GM19193 (cell line): Measurements from ENCODE around the gene OTUD7B.

Experiments used
- POLR2A ChIP-seq: IDR thresholded peaks from 4 replicates; pipeline ENCODE4 v1.6.1; 2011; ENCODE audit not compliant: insufficient read depth, insufficient read length; ENCODE audit errors: extremely low read depth

Gene OTUD7B

GRCh38 chr1:149979245-149979971 lies 31.1 kb downstream of the OTUD7B start:
- no peak for TF ChIP-seq POLR2A

GRCh38 chr1:149978547-149979023 lies 31.9 kb downstream of the OTUD7B start:
- TF ChIP-seq POLR2A: no peak

GRCh38 chr1:149977345-149977744 lies 33.2 kb downstream of the OTUD7B start:
- no peak for TF ChIP-seq POLR2A

- no peak for TF ChIP-seq POLR2A
Measured at GRCh38 chr1:149972547-149972946, 38.0 kb downstream of the OTUD7B start.

GRCh38 chr1:149967646-149968045 lies 42.9 kb downstream of the OTUD7B start:
- no peak for TF ChIP-seq POLR2A

- TF ChIP-seq POLR2A: no peak
Measured at GRCh38 chr1:149967041-149967440, 43.5 kb downstream of the OTUD7B start.

- TF ChIP-seq POLR2A: no peak
Measured at GRCh38 chr1:149966405-149966804, 44.1 kb downstream of the OTUD7B start.

- no peak for TF ChIP-seq POLR2A
Measured at GRCh38 chr1:149965440-149965839, 45.1 kb downstream of the OTUD7B start.

- TF ChIP-seq POLR2A: no peak
Measured at GRCh38 chr1:149963358-149963757, 47.2 kb downstream of the OTUD7B start.

GRCh38 chr1:149962736-149963135 lies 47.8 kb downstream of the OTUD7B start:
- TF ChIP-seq POLR2A: no peak

- TF ChIP-seq POLR2A: no peak
Measured at GRCh38 chr1:149962039-149962647, 48.4 kb downstream of the OTUD7B start.

- no peak for TF ChIP-seq POLR2A
Measured at GRCh38 chr1:149949911-149950310, 60.6 kb downstream of the OTUD7B start.

- TF ChIP-seq POLR2A: no peak
Measured at GRCh38 chr1:149945206-149945605, 65.3 kb downstream of the OTUD7B start.

GRCh38 chr1:149942885-149943284 lies 67.6 kb downstream of the OTUD7B start:
- no peak for TF ChIP-seq POLR2A

GRCh38 chr1:149942207-149942606 lies 68.3 kb downstream of the OTUD7B start:
- TF ChIP-seq POLR2A: no peak

- TF ChIP-seq POLR2A: no peak
Measured at GRCh38 chr1:149940427-149940826, 70.1 kb downstream of the OTUD7B start.
